ENCODE measurements around the gene GUK1. TPM values are rescaled to one million over a fixed set of nuclear protein-coding genes. Genes with fewer than 3 reads are reported as not detected.

GUK1 gene
- total RNA-seq, 2 donors from 2014 or later, result 110 to 112 TPM

- Mint-ChIP-seq H3K4me3 (no peak overlapping the region), H3K27me3 (ENCODE audit: insufficient read depth) (no peaks in the 10 kb centered on the region)
- WGBS, 2 experiments (ENCODE audit: insufficient coverage in 1 of 2, insufficient read length in 1 of 2), result 90 to 96% methylated on average over 7 to 12 of the region's 12 CpGs
These were observed 11.3 kb downstream of the GUK1 start for GRCh38 chr1:228151180-228151925.

GRCh38 chr1:228152097-228152917 is 12.2 kb downstream of the GUK1 start:
- H3K4me3 Mint-ChIP-seq, result no peak overlapping the region
- H3K27me3 Mint-ChIP-seq (ENCODE audit: insufficient read depth), result peaks cover 4% of the 10 kb centered on the region
- DNase-seq, result no peak
- WGBS, 2 experiments (ENCODE audit: insufficient coverage in 1 of 2, insufficient read length in 1 of 2), result 89 to 95% methylated on average over 7 to 19 of the region's 19 CpGs
- Histone ChIP-seq H3K36me3 (ENCODE audit: control insufficient read depth, insufficient read depth, low read length) (no peaks in the 10 kb centered on the region), H3K4me3 (ENCODE audit: low read length) (no peak overlapping the region), H3K27me3 (ENCODE audit: control insufficient read depth, insufficient read depth, low read length, poor library complexity, severe bottlenecking) (no peaks in the 10 kb centered on the region), H3K9me3 (ENCODE audit: control insufficient read depth, low read length) (no peaks in the 10 kb centered on the region), H3K4me1 (ENCODE audit: control insufficient read depth, insufficient read depth, low read length) (no peaks in the 10 kb centered on the region), H3K27ac (ENCODE audit: low read depth, low read length) (no peak overlapping the region), H3K9ac (ENCODE audit: extremely low read depth, low read length, poor library complexity, severe bottlenecking) (no peak overlapping the region)
- no peak overlapping the region for H3K27ac Mint-ChIP-seq
- TF ChIP-seq CTCF (conservative IDR thresholded peaks at IDR 0.05), result no peak
- no peaks in the 10 kb centered on the region for H3K36me3 Mint-ChIP-seq (ENCODE audit: low read depth)
- H3K4me1 Mint-ChIP-seq, result no peaks in the 10 kb centered on the region
- no peaks in the 10 kb centered on the region for H3K9me3 Mint-ChIP-seq

More at GRCh38 chr1:228151180-228151925, 11.3 kb downstream of the GUK1 start:
- no peak for TF ChIP-seq CTCF (conservative IDR thresholded peaks at IDR 0.05)
- Histone ChIP-seq H3K36me3 (ENCODE audit: control insufficient read depth, insufficient read depth, low read length) (no peaks in the 10 kb centered on the region), H3K27me3 (ENCODE audit: control insufficient read depth, insufficient read depth, low read length, poor library complexity, severe bottlenecking) (no peaks in the 10 kb centered on the region), H3K4me3 (ENCODE audit: low read length) (no peak overlapping the region), H3K27ac (ENCODE audit: low read depth, low read length) (no peak overlapping the region), H3K4me1 (ENCODE audit: control insufficient read depth, insufficient read depth, low read length) (no peaks in the 10 kb centered on the region), H3K9me3 (ENCODE audit: control insufficient read depth, low read length) (no peaks in the 10 kb centered on the region), H3K9ac (ENCODE audit: extremely low read depth, low read length, poor library complexity, severe bottlenecking) (no peak overlapping the region)
- no peaks in the 10 kb centered on the region for H3K36me3 Mint-ChIP-seq (ENCODE audit: low read depth)
- H3K27ac Mint-ChIP-seq, result no peak overlapping the region
- H3K9me3 Mint-ChIP-seq, result no peaks in the 10 kb centered on the region
- DNase-seq, result peak; percentile 41
- no peaks in the 10 kb centered on the region for H3K4me1 Mint-ChIP-seq

- H3K27me3 Mint-ChIP-seq (ENCODE audit: insufficient read depth), result peaks cover 7% of the 10 kb centered on the region
- DNase-seq, result no peak
- H3K36me3 ChIP-seq (ENCODE audit: control insufficient read depth, insufficient read depth, low read length), result no peaks in the 10 kb centered on the region
- TF ChIP-seq CTCF (conservative IDR thresholded peaks at IDR 0.05), result no peak
- no peaks in the 10 kb centered on the region for H3K4me1 ChIP-seq (ENCODE audit: control insufficient read depth, insufficient read depth, low read length)
- H3K4me3 Mint-ChIP-seq, result no peak overlapping the region
- no peaks in the 10 kb centered on the region for H3K9me3 ChIP-seq (ENCODE audit: control insufficient read depth, low read length)
- no peak overlapping the region for H3K9ac ChIP-seq (ENCODE audit: extremely low read depth, low read length, poor library complexity, severe bottlenecking)
- 80 to 86% methylated on average over 1 to 3 of the region's 3 CpGs for WGBS, 2 experiments (ENCODE audit: insufficient coverage in 1 of 2, insufficient read length in 1 of 2)
- no peak overlapping the region for H3K4me3 ChIP-seq (ENCODE audit: low read length)
- H3K9me3 Mint-ChIP-seq, result no peaks in the 10 kb centered on the region
- H3K27me3 ChIP-seq (ENCODE audit: control insufficient read depth, insufficient read depth, low read length, poor library complexity, severe bottlenecking), result no peaks in the 10 kb centered on the region
- H3K36me3 Mint-ChIP-seq (ENCODE audit: low read depth), result no peaks in the 10 kb centered on the region
- no peak overlapping the region for H3K27ac ChIP-seq (ENCODE audit: low read depth, low read length)
- H3K4me1 Mint-ChIP-seq, result no peaks in the 10 kb centered on the region
- no peak overlapping the region for H3K27ac Mint-ChIP-seq
These were observed 12.8 kb downstream of the GUK1 start for GRCh38 chr1:228152918-228153258.

All from endodermal cell (in vitro differentiated cells).